ENCODE data around the gene USP48.

GRCh38 chr1:21814241-21814918 lies 31.4 kb upstream of the USP48 start:
- TF ChIP-seq PKNOX1 (IDR thresholded peaks at IDR 0.05) (no peak), SP1 (IDR thresholded peaks at IDR 0.05) (no peak), SUZ12 (IDR thresholded peaks at IDR 0.05) (no peak), TARDBP (IDR thresholded peaks at IDR 0.05) (no peak), BHLHE40 (IDR thresholded peaks at IDR 0.05; ENCODE audit: borderline replicate concordance) (no peak), ARNT (IDR thresholded peaks at IDR 0.05) (no peak), FOXM1 (IDR thresholded peaks at IDR 0.05; ENCODE audit: borderline replicate concordance) (no peak), FOXK2 (IDR thresholded peaks at IDR 0.05) (no peak), FOXA1 (IDR thresholded peaks at IDR 0.05) (no peak), ELF4 (IDR thresholded peaks at IDR 0.05) (no peak), ZNF384 (IDR thresholded peaks at IDR 0.05) (no peak), L3MBTL2 (conservative IDR thresholded peaks at IDR 0.05) (no peak), NFRKB (IDR thresholded peaks at IDR 0.05) (no peak), LEF1 (IDR thresholded peaks at IDR 0.05; ENCODE audit: borderline replicate concordance) (no peak)
